Measurements from ENCODE around the gene RELN.

DNA sequence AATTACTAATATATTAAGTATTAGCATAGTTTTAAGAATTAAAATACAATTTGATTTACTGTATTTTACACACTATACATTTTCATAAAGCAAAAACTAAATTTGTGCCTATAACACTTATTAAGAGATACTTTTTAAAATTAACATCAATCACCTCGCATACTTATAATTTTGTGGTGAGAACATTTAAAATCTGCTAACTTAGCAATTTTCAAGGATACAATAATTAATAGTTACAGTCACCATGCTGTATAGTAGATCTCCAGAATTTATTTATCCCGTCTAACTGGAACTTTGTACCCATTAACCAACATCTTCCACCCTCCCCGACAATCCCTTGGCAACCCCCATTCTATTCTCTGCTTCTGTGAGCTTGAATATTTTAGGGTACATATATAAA is 47.5 kb downstream of the RELN start:
- no peak for TF ChIP-seq CTCF (IDR thresholded peaks at IDR 0.05)
- no peak for TF ChIP-seq POLR2A (IDR thresholded peaks at IDR 0.05)
- no peak for TF ChIP-seq POLR2AphosphoS5 (IDR thresholded peaks at IDR 0.05)
- no peak for TF ChIP-seq EP300 (IDR thresholded peaks at IDR 0.05)

All from gastroesophageal sphincter (tissue), 3 donors.